SH-SY5Y (cell line): Measurements from ENCODE around the gene RHBDL1.

Experiments used
- GATA2 ChIP-seq: IDR thresholded peaks from 2 replicates; pipeline ENCODE4 v1.6.1; 2011; ENCODE audit warnings: mild to moderate bottlenecking, low read depth, low read length
- GATA3 ChIP-seq: IDR thresholded peaks from 2 replicates; pipeline ENCODE4 v1.6.1; 2011; ENCODE audit warnings: low read depth, mild to moderate bottlenecking, low read length, moderate library complexity

Gene RHBDL1

DNA sequence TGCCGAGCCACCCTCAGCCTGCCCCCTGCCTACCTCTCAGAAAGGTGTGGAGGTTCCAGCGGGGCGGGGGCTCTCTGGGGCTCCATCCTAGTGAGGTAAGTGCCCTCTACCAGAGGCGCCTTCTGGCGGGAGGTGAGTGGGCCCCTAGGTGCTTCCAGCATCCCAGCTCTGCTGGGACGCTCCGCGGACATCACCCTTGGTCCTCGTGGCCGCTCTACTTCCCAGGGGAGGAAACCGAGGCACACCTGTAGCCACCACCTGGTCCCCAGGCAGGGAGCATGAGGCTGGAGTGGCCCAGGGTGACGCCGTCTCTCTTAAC, 32.5 kb upstream of the RHBDL1 start:
- TF ChIP-seq GATA2 (no peak), GATA3 (no peak)

DNA sequence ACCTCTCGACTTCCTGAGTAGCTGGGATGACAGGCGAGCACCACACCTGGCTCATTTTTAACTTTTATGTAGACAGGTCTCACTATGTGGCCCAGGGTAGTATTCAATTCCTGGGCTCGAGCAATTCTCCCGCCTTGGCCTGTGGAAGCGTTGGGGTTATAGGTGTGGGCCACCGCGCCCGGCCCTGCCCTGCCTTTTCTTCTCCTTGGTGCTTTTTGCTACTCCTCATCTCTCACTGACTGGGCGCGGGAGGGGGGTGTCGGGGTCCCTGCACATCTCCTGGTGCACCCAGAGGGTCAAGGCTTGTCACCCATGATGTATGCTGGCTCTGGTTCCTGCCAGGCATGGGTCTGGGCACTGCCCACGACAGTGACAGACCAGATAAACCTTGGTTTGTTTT, 30.9 kb upstream of the RHBDL1 start:
- TF ChIP-seq GATA3 (no peak), GATA2 (no peak)

DNA sequence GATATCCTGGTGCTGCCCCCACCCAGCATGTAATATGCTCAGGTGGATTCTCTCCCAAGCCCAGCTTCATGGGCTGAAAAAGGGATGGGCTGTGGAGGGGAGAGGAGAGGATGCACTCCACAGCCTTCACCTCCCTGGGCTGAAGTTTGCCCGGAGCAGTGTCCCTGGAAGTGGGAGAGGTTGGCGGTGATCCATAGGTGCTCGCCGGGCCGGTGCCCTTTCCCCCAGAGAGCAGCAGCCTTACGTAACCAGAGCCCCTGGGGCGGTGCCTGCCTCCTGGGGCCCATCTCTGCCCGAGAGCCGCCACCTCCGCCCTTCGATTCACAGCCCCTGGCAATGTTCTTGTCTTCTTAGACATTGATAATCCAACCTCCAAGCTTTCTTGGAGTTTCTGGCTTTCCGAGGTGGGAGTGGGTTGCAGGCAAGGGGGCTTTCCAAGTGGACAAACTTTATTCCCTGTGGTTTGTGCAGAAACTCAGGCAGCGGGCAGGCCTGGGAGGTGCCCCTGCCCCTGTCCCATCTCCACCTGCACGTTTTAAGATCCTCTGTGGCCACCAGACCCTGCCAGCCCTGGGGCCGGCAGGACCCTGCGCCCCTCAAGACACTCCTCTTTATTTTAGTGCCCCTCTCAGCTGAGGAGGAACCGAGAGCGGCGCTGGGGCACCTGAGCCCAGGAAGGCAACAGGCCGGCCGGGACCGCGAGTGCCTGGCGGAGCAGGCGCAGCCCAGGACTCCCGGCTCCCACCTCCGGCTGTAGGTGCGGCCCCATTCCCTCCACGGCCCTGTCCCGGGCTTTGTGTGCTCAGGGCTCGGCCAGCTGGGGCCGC, 29.4 kb upstream of the RHBDL1 start:
- TF ChIP-seq GATA3 (no peak), GATA2 (no peak)

- TF ChIP-seq GATA3 (no peak), GATA2 (no peak)
Observed at GRCh38 chr16:646679-647172, 28.7 kb upstream of the RHBDL1 start.

DNA sequence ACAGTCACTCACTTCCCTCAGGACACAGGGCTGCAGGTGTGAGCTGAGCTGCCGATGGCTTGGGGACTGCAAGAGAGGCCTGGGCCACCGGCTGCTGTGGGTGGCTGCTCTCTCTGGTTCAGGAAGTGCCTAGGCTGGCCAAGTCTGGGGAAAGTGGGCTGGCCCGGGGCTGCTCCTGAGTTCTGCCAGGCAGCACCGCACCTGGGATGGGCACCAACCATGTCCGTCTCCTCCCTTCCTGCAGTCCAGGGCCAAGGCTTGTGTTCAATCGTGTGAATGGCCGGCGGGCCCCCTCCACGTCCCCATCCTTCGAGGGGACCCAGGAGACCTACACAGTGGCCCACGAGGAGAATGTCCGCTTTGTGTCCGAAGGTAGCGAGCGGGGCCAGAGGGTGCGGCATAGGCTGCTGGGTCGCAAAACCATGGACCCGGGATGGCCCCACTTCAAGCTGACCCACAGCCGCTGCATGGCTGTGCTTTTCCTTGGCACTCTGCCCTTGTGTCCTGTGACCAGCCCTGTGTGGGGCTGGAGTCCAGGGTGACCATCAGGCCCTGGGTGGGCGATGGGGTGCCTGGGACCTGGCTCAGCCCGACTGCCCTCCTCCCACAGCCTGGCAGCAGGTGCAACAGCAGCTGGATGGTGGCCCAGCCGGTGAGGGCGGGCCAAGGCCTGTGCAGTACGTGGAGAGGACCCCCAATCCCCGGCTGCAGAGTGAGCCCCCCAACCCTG, 28.1 kb upstream of the RHBDL1 start:
- no peak for TF ChIP-seq GATA2
- no peak for TF ChIP-seq GATA3

- TF ChIP-seq GATA2 (no peak), GATA3 (no peak)
Observed at GRCh38 chr16:648071-648780, 27.2 kb upstream of the RHBDL1 start.

- TF ChIP-seq GATA2 (no peak), GATA3 (no peak)
Observed at GRCh38 chr16:648781-649589, 26.5 kb upstream of the RHBDL1 start, which contains the start of gene WDR90. Gene WDR90, plus strand, starts transcription at chr16:649365. Its CDS starts 52 bp downstream, at chr16:649417.

- TF ChIP-seq GATA3 = no peak
- TF ChIP-seq GATA2 = no peak
Observed at GRCh38 chr16:649631-650030, 25.8 kb upstream of the RHBDL1 start.

DNA sequence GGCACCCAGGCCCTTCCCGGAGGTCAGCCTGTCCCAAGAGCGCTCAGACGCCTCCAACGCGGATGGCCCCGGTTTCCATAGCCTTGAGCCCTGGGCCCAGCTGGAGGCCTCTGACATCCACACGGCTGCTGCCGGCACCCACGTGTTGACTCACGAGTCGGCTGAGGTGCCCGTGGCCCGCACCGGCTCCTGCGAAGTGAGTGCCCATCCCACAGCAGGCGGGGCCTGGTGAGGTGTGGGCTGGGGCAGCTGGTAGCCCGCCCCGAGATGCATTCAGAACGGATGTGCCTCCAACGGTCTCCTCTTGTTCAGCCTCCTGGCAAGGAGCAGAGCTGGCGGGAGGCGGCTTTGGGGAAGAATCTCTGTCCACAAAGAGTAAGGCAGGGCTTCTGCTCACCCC, 23.6 kb upstream of the RHBDL1 start:
- TF ChIP-seq GATA3 = no peak
- TF ChIP-seq GATA2 = no peak

- TF ChIP-seq GATA3 = no peak
- TF ChIP-seq GATA2 = no peak
Observed at GRCh38 chr16:652454-653305, 22.8 kb upstream of the RHBDL1 start.

DNA sequence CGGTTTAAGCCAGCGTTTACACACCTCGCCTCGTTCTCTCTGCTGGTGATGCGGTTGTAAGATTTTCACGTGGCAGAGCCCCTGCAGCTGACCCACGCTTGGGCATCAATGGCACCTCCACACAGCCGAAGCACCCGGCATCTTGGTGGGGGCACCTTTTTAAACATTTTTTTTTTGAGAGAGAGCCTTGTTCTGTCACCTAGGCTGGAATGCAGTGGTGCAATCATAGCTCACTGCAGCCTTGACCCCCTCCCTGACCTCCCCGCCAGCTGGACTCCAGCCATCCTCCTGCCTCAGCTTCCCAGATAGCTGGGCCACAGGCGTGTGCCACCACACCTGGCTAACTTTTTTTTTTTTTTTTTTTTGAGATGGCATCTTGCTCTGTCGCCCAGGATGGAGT, 21.4 kb upstream of the RHBDL1 start:
- TF ChIP-seq GATA3 = no peak

GRCh38 chr16:657487-657886, 18.0 kb upstream of the RHBDL1 start:
- no peak for TF ChIP-seq GATA2
- no peak for TF ChIP-seq GATA3

DNA sequence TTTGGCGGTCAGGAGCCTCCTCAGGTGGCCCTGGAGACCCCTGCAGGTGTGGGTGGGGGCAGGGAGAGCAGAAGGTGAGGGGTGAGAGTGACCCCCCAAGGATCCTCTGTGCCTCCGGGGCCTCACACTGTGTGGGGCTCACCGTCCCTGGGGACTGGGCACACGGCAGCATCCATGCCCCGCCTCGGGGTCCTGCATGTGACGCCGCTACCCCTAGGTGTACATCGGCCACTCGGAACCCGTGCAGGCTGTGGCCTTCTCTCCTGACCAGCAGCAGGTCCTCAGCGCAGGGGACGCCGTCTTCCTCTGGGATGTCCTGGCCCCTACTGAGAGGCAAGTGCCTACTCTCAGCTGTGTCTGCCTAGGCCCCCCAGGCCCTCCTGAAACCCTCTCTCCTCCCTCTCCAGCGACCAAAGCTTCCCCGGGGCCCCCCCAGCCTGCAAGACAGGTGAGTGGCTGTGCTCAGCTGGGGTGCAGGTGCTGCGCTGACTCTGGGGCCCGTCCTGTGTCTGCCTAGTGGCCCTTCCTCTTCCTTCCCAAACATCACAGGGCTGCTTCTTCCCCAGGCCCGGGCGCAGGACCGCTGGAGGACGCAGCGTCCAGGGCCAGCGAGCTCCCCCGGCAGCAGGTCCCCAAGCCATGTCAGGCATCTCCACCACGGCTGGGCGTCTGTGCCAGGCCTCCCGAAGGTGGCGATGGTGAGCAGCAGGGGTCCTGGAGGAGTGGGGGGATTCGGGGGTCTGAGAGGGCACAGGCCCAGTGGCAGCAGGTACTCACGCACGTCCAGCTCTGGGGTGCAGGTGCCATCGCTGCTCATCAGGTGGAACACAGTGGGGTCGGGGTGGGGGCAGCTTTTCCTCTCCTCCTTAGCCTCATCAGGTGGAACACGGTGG, 16.5 kb upstream of the RHBDL1 start:
- TF ChIP-seq GATA2 (no peak), GATA3 (no peak)
